ENCODE results near the gene VPS11.
"Not testable (repeated sequence)": the region's sequence is repeated elsewhere in the genome, so short reads cannot be mapped to it uniquely, and the experiment has no call there.

VPS11 gene

DNA sequence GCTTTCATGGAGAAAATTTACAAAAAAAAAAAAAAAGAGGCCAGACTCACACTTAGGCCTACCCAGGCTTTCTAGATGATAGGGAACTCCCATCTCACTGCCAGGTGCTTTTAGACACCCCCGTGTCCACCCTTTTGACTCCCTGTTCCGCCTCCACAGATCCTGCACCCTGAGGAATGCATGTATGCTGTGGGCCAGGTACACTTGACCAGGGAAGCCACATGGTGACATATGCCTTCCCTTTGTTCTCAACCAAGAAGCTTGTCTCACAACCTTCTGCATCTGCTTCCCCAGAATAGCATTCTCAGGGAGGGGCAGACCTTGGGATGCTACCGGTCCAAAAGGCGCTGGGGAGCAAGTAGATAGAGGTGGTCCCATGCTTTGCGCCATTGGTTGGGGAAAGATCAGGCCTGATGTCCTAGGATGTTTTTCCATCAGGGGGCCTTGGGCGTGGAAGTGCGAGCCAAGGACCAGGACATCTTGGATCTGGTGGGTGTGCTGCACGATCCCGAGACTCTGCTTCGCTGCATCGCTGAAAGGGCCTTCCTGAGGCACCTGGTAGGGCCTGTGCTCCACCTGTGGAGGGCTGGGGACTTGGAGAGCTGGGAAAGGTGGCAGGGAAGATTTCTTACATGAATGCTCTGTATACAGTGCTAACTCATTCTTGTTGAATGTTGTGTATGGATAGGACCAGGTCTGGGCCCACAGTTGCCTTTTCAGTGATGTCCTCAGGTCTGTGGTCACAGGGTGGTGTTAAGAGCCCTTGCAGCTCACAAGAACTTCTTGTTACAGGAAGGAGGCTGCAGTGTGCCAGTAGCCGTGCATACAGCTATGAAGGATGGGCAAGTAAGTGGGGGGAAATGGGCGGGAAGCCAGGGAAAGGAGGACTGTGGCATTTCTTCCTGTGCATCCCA is 24.6 kb downstream of the VPS11 start:
- in situ Hi-C loops (cut with HindIII; ENCODE audit: low pct_unique_long_range_greater_than_20kb, low sequenced_read_pairs) = no loop called here
- no peak for TF ChIP-seq JUND (IDR thresholded peaks at IDR 0.05; ENCODE audit: low read depth)
- peak in 1 of 2 experiments; percentile 46 for DNase-seq (ENCODE audit: low read depth in 1 of 2, low spot score in 1 of 2)

DNA sequence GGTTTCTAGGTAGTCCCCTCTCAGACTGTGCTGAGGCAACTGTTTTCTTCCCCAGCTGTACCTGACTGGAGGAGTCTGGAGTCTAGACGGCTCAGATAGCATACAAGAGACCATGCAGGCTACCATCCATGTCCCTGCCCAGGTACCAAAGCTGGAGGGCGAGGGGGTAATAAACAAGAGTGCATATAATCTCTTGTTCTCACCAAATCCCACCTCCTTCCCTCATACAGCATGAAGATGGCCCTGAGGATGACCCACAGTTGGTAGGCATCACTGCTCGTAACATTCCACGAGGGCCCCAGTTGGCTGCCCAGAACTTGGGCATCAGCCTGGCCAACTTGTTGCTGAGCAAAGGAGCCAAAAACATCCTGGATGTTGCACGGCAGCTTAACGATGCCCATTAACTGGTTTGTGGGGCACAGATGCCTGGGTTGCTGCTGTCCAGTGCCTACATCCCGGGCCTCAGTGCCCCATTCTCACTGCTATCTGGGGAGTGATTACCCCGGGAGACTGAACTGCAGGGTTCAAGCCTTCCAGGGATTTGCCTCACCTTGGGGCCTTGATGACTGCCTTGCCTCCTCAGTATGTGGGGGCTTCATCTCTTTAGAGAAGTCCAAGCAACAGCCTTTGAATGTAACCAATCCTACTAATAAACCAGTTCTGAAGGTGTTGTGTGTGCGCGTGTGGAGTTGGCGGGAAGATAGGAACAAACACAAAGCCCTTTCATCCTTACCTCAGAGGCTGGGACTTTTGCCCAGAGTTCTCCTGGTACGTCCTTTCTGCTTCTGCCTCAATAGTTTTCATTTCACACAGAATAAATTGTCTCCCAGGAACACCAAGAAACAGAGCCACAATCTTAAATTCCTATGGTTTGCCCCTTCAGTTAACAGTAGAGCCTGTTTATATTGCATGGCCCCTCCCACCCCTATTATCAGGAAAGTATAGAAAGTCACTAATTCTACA is 25.5 kb downstream of the VPS11 start:
- peak in 1 of 2 experiments; percentile 36 for DNase-seq (ENCODE audit: low read depth in 1 of 2, low spot score in 1 of 2)
- in situ Hi-C loops (cut with HindIII; ENCODE audit: low pct_unique_long_range_greater_than_20kb, low sequenced_read_pairs) = no loop called here
- TF ChIP-seq JUND (IDR thresholded peaks at IDR 0.05; ENCODE audit: low read depth) = no peak

DNA sequence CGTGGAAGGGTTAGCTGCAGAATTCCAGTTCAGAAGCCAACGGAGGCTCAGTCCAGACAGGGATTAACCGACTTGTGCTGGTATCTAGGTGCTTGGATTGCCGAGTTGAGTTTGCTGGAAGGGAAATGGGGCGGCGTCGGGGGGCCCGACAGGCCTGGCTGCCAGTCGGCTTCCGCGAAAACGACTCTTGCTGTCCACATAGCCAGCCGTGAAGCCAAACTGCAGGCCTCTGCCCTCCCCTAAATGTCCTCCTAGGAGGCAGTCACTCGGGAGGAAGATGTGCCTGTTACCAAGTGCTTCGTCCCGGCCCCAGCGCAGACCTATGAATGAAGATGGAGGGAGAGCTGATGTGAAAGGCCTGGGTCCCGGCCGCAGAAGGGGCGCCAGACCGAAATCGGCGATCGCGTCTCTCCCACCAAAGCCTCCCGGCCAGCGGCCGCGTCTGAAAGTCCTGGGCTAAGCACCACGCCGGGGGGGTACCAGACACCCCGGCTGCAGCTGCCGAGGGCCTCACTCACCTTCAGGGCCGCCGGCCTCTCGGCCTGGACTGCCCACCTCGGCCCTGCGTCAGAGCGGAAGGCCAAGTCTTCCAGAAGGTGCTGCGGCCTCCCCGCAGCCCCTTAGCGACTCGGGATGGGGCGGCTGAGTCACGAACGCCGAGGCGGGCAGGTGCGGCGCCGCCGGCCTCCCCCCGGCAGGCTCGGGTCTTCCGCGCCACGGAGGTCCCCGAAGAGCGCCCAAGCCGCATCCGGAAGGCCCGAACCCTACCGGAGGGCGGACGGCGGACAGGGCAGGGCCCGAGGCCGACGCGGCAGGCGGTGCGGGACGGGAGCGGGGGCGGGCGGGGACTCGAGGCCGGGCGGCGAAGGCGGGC is 26.6 kb downstream of the VPS11 start:
- in situ Hi-C loops (cut with HindIII; ENCODE audit: low pct_unique_long_range_greater_than_20kb, low sequenced_read_pairs) = no loop called here
- no peak for TF ChIP-seq JUND (IDR thresholded peaks at IDR 0.05; ENCODE audit: low read depth)
- peak in 1 of 2 experiments; percentile 57 for DNase-seq (ENCODE audit: low read depth in 1 of 2, low spot score in 1 of 2)

DNA sequence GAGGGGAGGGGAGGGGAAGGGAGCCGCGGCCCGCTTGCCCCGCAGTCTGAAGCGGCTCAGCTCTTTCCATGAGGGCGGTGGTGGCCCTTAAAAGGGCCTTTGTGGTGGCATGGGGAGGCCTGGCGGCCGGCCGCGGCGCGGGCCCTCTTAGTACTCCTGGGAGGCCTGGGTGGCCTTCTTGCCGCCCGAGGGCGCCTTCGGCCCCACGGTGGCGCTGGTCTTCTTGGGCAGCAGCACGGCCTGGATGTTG is 27.1 kb downstream of the VPS11 start:
- no peak for TF ChIP-seq JUND (IDR thresholded peaks at IDR 0.05; ENCODE audit: low read depth)
- DNase-seq (ENCODE audit: low read depth in 1 of 2, low spot score in 1 of 2) = peak; percentile 67 to 88
- in situ Hi-C loops (cut with HindIII; ENCODE audit: low pct_unique_long_range_greater_than_20kb, low sequenced_read_pairs) = no loop called here

DNA sequence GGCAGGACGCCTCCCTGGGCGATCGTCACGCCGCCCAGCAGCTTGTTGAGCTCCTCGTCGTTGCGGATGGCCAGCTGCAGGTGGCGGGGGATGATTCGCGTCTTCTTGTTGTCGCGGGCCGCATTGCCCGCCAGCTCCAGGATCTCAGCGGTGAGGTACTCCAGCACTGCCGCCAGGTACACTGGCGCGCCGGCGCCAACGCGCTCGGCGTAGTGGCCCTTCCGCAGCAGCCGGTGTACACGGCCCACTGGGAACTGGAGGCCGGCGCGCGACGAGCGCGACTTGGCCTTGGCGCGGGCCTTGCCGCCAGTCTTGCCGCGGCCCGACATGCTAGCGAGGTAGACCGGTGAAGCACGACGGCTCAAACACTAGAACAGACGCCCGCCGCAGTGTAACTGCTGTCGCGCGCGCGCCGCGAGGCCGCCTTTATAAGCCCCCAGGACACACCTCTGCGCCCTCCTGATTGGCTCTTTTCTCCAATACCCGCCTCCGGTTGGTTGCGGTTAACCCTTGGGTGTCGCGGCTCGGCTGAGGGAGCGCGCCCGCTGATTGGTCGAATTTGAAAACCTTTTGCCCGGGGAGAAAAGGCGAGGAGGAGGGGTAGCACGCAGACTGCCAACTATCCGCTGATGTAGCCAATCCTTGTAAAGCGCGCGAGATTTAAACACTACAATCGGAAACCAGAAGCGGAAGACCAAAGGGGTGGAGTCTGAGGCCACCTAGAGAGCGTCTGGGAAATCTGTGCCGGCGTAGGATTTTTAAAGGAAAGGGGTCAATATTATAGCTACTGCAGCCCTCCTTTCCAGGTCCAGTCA is 27.7 kb downstream of the VPS11 start:
- DNase-seq (ENCODE audit: low read depth in 1 of 2, low spot score in 1 of 2) = peak; percentile 98 to 100
- TF ChIP-seq JUND (IDR thresholded peaks at IDR 0.05; ENCODE audit: low read depth) = no peak
- in situ Hi-C loops (cut with HindIII; ENCODE audit: low pct_unique_long_range_greater_than_20kb, low sequenced_read_pairs) = no loop called here

DNA sequence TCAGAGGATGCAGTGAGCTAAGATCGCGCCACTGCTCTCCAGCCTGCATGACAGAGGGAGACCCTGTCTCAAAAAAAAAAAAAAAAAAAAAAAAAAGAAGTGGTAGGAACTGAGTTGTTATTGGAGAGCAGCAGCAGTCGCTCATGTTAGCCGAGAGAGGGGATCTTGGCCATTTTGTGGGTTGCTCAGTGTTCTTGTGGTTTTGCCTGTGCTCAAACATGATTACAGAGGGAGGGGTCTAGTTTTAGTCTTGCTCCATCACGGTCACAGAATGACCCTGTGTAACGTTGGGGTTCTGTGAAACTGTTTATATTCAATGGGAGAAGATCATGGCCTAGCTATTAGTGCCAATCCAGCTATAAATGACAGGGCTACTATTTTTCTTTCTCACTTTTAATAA is 32.1 kb downstream of the VPS11 start:
- in situ Hi-C loops (cut with HindIII; ENCODE audit: low pct_unique_long_range_greater_than_20kb, low sequenced_read_pairs) = no loop called here
- no peak for TF ChIP-seq JUND (IDR thresholded peaks at IDR 0.05; ENCODE audit: low read depth)

DNA sequence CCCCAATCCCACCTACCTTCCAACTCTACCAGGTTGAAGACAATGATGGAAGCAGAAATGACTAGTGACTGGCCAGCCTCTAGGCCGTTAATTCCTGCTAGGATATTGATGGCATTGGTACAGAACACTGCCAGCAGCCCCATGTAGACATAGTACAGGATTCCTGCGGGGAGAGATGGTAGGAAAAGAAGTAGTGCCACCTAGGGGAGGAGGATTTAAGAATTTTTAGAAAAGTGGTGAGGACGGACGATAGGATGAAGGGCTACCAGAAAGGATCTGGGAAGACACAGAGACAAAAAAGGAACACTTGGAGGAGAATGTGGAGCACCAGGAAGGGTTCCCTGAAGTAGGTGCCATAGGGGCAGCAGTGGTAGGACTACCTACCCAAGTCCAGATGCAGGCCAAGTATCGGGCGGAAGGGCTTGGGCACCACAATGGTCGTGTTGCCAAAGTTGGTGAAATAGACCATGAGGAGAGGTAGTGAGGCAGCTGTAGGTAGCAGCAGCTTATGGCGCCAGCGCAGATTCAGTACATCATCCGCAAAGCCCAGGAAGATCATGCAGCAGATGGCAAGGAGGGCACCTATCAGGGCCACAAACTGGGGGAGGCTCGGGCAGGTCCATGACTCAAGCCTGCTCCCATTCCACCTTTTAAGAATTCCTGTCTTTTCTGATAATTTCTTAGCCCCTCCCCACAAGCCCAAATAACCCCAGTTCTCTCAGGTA is 32.8 kb downstream of the VPS11 start:
- in situ Hi-C loops (cut with HindIII; ENCODE audit: low pct_unique_long_range_greater_than_20kb, low sequenced_read_pairs) = no loop called here
- no peak for TF ChIP-seq JUND (IDR thresholded peaks at IDR 0.05; ENCODE audit: low read depth)
- peak in 1 of 2 experiments; percentile 82 for DNase-seq (ENCODE audit: low read depth in 1 of 2, low spot score in 1 of 2)

More for the DNA sequence above, 32.1 kb downstream of the VPS11 start:
- DNase-seq (ENCODE audit: low read depth in 1 of 2, low spot score in 1 of 2) = no peak

DNA sequence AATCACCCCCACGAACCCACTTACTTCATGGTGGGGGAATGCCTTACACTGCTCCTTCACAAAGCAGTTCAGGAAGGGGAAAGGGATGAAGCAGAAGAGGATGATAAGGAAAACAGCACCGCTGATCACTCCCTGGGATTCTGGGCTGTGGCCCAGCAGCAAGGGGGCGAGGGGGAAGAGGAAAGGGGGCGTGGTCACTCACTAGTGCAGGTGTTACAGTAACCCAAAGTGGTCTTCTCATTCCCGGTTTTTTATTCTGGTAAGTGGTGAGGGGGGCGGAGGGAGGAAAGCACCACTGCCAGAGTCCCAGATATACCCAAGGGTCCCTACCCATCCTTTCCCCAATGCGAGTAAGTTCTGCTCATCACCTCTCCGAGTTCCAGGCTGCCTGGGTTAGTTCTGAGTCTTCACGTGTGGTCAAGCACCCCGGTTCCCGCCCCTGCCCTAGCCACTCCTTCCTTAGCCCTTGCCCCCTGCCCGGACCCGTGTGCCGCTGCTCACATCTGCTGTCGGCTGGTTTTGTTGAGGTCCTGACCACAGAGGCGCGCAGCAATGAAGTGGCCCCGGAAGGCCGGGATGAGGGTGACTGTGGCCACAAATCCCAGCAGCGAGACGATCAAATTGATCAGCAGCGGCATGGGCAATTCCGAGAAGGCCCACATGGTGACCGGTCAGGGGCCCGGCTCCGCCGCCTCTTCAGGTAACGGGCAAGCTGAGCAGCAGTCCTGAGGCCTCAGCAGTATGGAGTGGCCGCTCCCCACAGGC is 33.6 kb downstream of the VPS11 start:
- DNase-seq (ENCODE audit: low read depth in 1 of 2, low spot score in 1 of 2) = no peak
- in situ Hi-C loops (cut with HindIII; ENCODE audit: low pct_unique_long_range_greater_than_20kb, low sequenced_read_pairs) = no loop called here
- no peak for TF ChIP-seq JUND (IDR thresholded peaks at IDR 0.05; ENCODE audit: low read depth)

DNA sequence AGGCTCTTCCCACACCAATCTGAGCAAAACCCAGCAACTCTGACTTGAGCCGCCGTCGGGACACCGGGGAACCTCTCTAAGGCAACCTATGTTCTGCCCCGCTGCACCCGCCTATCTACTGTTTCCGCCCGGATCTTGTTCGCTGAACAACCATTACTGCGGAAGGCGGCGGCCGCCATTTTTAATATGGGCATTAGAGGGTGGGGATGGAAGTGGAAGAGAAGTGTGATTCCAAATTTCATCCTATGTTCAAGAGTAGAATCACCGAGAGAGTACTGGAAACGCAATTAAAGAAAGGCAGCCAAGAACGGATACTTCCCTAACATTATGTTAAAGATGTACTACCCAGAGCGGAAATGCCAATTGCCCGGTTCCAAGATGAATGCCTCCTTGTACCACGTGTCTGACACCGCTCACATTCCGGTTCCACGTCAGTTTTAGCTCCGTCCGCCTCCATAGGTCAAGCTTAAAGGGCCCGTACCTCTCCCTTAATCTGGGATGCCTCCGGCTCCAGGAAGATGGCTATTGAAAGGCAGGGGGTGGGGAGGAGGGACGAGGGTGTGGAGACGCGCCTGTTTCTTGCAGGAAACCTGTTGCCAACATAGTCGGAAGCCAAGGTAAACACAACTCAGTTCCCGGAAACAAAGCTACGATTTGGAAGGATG is 34.3 kb downstream of the VPS11 start, which contains the start of gene DPAGT1:
Gene DPAGT1, minus strand, starts transcription at position 95 of the 665 bp plus-strand sequence. CDS start 198 bp downstream, outside the sequence.
- in situ Hi-C loops (cut with HindIII; ENCODE audit: low pct_unique_long_range_greater_than_20kb, low sequenced_read_pairs) = no loop called here
- DNase-seq (ENCODE audit: low read depth in 1 of 2, low spot score in 1 of 2) = peak; percentile 76 to 100
- TF ChIP-seq JUND (IDR thresholded peaks at IDR 0.05; ENCODE audit: low read depth) = no peak

DNA sequence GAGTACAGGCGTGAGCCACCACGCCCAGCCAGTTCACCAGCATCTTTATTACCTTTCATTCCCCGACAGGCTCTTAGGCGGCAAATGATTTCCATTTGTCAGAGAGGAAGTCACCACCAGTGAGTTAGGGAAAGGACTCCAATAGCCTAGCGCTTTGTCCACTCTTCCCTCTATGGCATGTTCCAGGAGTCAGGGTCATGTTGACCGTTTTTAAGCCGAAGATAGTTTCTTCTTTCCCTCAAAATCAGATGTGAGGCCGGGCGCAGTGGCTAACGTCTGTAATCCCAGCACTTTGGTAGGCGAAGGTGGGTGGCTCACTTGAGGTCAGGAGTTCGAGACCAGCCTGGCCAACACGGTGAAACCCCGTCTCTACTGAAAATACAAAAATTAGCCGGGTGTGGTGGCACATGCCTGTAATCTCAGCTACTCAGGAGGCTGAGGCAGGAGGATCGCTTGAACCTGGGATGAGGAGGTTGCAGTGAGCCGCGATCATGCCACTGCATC is 35.6 kb downstream of the VPS11 start:
- peak in 1 of 2 experiments; percentile 56 for DNase-seq (ENCODE audit: low read depth in 1 of 2, low spot score in 1 of 2)
- in situ Hi-C loops (cut with HindIII; ENCODE audit: low pct_unique_long_range_greater_than_20kb, low sequenced_read_pairs) = not testable (repeated sequence)

Measured in T47D (cell line).